GM21737 (cell line): ENCODE measurements around the gene WFIKKN1.
"Not testable (repeated sequence)": the region's sequence is repeated elsewhere in the genome, so short reads cannot be mapped to it uniquely, and the experiment has no call there.

ENCODE experiments used
- ATAC-seq: cut with Tn5 transposase; IDR thresholded peaks from one replicate; pipeline ENCODE4 v1.9.1; 2021; ENCODE audit warnings: mild to moderate bottlenecking, moderate library complexity; ENCODE audit not compliant: unreplicated experiment

WFIKKN1 gene

DNA sequence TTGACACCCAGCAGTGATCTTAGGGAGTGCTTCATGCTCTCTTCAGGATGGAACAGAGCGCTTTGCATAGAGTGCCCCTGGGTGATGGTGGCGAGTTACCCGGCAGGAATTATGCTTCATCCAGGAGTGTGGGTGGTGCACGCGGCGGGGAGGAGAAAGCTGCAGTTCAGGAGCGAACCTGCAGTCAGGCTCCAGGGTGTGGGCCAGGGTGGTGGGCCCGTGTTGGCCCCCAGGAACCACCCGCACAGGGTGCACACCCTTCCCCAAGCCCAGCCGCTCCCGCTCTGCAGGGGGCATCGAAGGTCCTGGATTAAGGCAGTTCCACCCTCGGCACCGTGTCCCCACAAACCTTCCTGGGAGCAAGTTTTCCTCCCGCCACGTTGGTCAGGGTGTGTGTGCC is 37.0 kb upstream of the WFIKKN1 start:
- no peak for ATAC-seq

DNA sequence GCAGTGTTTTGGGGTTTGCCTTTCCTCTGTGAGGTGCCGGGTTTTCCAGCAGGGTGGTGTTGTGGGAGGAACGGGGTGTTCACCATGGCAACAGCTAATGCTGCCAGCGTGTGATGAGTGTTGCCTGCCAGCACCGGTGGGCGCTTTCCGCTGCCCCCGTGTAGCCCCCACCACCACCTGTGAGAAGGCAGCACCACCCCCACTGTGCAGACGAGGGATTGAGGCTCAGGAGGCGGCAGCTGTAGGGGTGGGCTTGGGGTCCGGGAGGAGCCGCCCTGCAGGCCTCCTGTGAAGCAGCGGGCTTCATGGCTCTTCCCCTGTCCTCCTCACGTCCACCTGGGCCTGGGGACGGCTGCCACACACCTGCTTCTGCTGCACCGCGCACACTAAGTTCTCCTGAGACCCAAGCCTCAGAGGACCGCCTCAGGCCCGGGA is 35.7 kb upstream of the WFIKKN1 start:
- ATAC-seq, result no peak

DNA sequence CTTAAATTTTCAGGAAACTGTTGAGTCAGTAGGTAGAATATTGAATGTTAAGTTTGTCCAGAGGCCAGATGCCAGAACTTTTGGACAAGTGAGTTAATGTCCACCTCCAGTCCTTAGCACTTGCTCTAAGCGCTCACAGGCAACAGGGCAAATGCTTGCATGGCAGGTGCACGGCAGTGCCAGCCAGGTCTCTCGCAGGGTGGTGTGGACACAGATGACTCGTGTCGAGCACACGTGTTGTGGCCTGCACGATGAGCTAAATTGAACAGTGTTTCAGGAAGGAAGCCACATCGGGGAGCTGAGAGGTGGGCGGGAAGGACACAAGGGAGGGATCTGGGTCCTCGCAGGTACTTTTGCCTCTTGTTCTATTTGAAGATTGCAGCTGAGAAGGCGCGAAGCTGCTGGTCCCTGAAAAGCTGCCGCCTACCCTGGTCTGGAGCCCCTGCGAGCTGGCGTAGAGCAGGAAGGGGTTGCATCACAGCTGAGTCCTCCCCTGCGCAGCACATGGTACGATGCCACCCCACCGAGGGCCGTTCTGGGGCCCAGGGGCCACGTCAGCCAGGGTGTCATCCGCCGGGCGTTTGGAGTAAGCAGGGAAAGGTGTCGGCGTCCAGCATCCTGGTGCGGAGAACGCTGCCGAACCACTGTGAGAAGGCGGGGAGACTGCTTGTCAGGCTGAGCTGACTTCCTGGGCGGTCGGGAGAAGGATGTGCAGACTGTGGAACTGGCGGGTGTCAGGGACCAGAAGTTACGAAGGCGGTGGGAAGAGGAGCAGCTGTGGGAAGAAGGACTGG is 34.6 kb upstream of the WFIKKN1 start:
- ATAC-seq, result no peak

DNA sequence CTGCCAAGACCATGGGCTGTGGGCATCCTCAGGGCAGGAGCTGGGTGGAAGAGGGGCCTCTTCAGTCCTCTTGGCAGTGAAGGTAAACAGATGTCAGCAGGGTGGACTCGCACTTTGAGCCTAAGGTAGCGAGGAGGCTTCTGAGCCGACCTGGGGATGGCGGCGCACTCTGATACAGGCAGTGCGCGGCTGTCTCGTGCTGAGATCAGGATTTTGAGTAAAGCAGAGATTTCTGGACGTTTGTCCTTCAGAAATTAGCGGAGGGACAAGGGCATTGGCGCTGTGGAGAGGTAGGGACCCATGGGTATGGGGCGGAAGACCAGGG is 34.1 kb upstream of the WFIKKN1 start:
- no peak for ATAC-seq

DNA sequence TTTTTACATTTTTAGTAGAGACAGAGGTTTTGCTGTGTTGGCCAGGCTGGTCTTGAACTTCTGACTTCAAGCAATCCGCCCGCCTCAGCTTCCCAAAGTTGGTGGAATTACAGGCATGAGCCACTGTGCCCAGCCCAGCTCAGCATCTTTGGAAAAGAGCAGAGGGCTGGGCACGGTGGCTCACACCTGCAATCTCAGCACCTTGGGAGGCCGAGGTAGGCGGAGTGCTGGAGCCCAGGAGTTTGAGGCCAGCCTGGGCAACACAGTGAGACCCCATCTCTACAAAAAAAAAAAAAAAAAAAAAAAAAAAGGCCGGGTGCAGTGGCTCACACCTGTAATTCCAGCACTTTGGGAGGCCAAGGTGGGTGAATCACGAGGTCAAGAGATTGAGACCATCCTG is 33.1 kb upstream of the WFIKKN1 start:
- ATAC-seq, result not testable (repeated sequence)

DNA sequence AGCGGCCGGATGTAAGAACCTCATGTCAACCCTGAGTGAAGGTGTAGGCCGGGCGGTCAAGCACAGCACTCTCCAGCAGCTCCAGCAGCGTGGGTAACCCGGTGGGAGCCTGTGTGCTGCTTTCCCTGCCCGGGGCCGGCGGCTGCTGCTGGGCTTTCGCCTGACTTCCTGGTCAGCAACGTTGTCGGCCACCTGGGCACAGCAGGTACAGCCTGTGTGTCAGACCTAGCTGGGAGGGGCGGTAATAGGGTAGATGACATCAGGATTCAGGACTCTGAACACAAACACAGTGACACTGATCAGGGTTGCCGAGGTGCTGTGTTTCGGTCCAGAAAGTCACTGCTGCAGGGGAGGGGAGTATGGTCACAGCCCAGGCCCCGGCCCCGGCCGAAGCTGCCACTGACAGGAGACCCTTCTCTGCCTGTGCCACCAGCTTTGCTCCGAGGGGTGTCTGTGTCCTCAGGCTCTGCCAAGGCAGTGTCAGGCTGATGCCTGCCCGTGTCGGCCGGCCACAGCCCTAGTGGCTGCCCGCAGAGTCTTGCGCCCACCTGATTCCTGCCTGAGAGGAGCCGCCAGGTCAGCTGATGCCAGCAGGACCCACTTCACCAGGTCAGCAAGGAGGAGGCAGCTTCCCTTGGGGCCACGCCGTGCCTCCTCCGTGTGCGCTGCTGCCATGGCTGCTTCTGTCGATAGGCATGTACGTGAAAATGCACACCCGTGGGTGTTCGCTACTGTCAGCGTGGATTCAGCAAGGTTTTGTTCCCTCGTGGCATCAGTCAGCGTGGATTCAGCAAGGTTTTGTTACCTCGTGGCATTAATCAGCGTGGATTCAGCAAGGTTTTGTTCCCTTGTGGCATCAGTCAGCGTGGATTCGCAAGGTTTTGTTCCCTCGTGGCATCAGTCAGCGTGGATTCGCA is 31.7 kb upstream of the WFIKKN1 start:
- no peak for ATAC-seq

DNA sequence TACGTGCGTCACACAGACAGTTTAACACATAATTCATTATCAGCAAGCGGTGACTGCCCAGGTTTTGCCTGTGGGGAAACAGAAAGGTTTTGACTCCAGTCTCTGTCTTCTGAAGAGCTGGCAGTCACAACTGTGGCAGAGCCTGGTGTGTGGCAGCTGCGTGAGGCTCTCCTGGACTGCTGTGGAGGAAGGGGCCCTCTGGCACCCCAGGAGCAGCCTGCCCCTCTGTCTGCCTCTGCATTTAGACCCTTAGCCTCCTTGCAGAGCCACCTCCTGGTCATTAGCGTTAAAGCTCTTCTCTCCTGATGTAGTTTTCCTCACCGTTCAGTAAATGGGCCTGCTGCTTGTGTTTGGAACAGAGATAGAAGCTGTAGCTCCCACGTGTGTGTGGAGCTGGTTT is 30.0 kb upstream of the WFIKKN1 start:
- no peak for ATAC-seq

DNA sequence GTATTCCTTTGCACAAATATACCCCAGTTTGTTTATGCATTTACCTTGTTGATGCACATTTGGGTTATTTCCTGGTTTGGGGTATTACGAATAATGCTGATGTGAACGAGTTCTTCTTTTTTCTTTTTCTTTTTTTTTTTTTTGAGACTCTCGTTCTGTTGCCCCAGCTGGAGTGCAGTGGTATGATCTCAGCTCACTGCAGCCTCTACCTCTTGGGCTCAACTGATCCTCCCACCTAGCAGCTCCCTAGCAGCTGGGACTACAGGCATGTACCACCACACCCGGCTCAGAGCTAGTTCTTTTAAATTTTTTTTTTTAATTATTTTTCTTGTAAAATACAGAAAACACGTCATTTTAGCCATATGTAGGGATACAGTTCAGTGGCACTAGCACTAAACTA is 26.9 kb upstream of the WFIKKN1 start:
- ATAC-seq, result no peak

DNA sequence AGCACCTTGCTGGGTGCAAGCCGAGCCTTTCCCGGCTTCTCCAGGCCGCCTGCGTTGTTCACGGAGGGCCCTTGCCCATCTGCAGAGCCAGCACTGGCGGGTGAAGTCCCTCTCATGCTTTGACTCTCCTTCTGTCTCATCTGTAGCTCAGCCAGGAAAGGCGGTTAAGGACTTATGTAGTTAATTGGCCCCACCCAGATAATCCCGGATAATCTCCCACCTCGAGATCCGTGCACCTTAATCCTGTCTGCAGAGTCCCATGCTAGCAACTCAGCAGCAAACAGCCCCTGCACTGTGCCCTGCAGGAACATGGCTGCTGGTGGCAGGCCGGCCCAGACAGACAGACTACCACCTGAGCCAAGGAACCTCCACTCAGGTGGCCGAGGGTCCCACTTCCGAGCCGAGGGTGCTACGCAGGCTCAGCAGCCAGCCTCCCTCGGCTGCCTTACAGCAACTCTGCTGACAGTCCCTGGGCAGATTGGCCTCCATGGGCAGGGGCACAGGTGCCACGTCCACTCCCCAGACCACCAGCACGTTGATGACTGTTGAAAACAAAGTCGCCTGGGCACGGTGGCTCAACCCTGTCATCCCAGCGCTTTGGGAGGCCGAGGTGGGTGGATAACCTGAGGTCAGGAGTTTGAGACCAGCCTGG is 24.0 kb upstream of the WFIKKN1 start:
- no peak for ATAC-seq

DNA sequence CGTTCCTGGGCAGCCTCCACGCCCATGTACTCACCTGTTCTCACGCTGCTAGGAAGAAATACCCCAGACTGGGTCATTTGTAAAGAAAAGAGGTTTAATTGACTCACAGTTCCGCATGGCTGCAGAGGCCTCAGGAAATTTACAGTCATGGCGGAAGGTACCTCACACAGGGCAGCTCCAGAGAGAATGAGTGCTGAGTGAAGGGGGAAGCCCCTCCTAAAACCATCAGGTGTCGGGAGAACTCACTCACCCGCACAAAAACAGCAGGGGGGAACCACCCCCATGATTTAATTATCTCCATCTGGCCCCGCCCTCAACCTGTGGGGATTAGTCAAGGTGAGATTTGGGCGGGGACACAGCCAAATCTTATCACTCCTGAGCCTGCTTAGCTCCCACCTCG is 22.8 kb upstream of the WFIKKN1 start:
- ATAC-seq, result no peak

DNA sequence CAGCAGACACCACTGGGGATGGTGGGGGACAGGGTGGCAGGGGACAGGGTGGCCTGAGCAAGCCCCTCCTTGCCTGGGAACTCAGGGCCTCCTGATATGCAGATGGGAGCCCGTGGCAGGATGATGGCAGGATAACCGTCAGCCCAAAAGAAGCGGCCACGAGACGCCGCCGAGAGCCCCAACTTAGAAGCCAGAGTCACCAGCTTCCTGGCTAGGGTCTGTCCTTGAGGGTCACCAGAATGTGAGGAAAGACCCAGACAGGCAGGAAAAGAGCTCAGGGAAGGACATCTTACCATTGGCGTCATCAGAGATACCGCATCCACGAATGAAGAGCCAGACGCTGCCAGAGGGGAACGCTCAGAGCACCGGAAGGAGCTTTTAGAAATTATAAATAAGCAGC is 21.5 kb upstream of the WFIKKN1 start:
- no peak for ATAC-seq

DNA sequence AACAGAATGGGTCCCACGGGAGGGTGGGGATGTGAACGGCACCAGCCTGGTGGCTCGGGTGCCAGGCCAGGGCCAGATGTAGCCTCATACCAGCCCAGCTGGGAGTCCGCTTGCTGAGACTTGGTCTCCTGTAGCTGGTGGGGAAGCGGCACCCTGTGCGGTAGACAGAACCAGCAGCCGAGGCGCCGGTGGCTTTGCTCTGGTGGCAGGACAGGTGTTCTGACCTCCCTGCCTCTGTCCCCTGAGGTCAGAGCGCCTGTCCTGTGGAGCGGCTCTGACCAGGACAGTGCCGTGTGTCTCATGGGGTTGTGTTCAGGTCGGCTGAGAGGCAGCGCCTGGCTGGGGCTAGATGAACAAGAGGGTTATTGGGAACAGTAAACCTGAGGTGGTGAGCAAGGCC is 20.8 kb upstream of the WFIKKN1 start:
- ATAC-seq, result no peak

DNA sequence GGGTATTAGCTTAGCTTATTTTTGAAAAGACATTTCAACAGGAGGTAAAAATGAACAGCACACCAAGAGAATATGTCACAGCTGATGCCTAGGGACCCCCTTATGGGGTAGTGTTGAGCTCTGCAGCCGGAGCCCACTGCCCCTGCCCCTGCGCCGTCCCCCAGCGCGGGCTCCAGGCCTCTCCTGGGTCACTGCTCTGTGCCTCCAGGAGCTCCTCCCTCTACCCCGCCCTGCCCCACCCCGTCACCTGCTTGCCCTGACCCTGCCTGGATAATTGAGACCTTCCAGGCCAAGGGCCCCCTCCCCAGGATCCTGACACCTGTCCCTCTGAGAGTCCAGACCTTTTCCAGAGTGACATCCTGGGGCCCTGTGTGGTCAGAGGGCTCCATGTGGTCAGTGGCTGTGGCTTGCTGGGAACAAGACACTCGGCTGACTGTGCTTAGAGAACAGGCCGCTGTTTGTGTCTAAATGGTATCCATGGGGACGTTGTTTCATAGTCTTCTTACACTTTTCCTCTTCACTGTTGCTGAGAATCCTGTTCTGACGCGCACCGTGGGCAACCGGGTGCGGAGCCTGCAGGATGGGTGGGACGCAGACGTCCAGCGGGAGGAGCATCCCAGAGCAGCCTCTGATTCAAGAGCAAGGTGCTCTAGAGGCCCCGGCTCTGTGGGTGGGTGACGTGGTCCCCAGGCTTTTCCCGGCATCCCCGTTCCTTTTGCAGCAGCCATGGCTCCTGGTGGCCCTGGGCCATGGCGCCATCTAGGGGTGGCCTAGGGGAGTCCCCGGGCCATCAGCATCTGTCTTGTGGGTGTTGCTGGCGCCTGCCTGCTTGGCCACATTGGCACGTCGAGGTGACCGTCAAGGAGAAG is 20.0 kb upstream of the WFIKKN1 start:
- ATAC-seq, result no peak

DNA sequence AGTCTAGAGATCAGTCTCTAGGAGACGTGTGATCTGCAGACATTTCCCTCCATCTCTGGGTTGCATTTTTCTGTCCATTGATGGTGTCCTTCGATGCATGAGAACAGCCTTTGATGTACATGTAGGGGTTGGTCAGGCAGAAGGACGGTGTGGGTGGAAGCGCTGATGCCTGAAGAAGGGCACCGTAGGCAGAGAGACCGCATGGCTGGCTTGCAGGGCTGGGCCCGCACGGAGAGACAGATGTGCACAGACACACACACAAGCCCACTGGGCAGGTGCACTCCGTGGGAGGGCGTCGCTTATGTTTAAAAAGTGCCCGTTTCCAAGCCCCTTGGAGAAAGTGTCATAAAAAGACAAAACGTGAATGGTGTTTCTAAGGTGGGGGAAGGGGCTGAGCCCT is 15.7 kb upstream of the WFIKKN1 start:
- ATAC-seq, result no peak

DNA sequence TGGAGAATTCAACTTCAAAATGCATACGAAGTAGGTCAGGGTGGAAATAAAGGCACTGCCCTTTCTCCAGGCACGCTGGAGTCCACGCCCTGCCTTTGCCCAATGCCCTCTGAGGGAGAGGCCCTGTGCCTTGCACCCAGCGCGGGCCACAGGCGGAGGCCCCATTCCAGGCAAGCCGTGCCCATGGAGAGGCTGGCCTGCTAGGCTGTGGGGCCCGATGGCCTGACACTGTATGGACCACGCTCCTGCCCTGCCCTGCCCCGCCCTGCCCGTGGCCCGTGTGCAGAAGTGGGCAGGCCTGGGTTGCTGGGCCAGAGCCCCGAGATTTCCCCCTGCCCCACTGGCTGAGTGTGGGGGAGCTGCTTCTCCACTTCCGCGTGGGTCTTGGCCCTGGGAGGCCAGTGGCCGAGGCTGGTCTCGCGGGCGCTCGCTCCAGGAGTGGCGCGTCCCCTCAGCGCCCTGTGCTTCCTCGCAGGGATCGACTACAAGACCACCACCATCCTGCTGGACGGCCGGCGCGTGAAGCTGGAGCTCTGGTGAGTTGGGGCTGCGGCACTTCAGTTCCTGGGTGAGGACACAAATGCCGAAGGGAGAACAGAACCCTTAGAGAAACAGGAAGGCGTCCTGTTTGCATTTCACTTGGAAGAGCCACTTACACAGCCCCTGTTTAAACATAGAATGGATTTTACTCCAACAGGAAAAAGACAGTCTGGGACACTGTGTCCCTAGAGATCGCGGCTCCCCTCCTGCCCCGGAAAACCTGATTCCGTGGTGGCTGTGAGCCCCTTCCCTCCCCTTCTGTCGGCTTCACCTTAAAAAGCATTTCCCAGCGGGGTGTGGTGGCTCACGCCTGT is 13.8 kb upstream of the WFIKKN1 start:
- ATAC-seq, result no peak

DNA sequence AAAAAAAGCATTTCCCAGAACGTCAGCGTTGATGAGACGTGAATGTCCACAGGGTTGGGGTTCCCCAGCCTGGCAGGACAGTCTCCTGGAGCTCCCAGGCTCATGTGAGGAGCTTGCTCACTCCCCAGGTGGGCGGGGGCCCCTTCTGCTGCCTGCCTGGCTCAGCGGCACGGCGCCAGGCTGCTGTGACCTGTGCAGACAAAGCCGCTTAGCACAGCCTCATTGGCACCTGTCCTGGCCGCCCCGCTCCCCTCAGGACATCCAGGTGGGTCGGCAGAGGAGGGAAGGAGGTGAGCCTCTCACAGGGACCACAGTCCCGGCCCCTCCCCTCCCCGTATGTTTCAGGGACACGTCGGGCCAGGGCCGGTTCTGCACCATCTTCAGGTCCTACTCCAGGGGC is 12.9 kb upstream of the WFIKKN1 start:
- ATAC-seq, result no peak

DNA sequence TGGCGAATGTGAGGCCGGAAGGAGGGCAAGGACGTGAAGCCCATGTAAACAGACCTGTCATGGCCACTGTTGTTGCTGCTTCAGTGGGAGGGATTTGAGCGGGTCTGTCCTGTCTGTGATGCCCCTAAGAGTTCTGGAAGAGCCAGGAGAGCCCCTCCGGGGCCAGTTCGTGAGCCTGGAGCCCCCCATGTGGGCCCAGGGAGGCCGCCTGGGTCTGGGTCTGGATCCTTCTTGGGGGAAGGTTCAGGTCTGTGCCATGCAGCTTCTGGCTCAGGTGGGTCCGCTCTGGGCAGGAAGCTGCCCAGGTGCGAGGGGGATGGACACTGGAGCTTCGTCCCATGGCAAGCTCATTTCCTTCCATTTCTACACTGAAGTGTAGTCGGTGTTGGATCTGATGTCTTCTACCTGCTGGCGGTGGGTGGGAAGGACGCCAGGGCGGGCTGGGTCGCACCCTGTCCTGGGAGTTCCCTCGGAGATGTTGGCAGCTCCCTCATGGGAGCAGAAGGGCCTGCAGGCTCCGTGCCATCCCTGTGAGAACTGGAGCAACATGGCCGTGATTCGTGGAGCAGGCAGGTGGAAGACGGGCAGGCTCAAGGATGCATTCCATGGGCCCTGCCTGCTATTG is 11.2 kb upstream of the WFIKKN1 start:
- ATAC-seq, result no peak

DNA sequence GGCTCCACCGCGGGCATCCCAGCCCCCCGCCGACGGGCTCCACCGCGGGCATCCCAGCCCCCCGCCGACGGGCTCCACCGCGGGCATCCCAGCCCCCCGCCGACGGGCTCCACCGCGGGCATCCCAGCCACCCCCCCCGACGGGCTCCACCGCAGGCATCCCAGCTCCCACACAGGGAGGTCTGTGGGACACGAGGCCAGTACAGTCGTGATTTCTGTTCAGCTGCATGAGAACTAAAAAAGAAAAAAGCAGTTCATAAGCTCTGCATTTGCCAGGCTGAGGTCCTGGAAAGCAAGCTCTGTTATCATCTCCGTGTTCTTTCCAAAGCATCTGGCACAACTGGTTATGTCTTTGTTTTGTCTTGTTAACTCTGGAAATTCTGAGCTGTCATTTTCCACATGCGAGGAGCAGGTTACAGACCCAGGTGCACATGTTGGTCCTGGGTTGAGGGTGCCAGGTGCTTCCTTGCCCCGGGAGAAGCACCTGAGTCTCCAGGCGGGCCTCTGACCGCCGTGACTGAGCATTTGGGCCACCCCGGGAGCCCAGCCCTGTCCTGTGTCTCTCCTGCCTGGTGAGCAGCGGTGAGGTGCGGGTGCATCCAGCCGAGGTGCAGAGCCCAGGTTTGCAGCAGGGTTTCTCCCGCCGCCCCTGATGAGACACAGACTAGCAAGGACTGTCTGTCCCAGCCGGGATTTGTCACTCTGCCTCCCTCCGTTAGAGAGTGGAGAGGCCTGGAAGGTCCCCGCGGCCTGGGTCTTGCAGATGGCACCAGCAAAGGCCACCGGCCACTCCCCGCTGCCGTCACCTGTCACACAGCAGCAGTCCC is 9.9 kb upstream of the WFIKKN1 start:
- no peak for ATAC-seq
